Breast epithelium (tissue), 4 donors: ENCODE data around the gene NT5DC1. TPM values are rescaled to one million over a fixed set of nuclear protein-coding genes. Genes with fewer than 3 reads are reported as not detected.

Experiments used
- DNase-seq, 2 donors: peaks; one replicate each; pipeline ENCODE4 v3.0.0-alpha.2; 2019; ENCODE audit warnings: low spot score in 2 of 2
- H3K27ac ChIP-seq, 2 donors: fragments of 200-600 bp; sonication (generic) in 1 of 2; one replicate each; pipeline ENCODE4 v1.5.1; 2016 to 2019; ENCODE audit warnings: mild to moderate bottlenecking in 1 of 2
- H3K27me3 ChIP-seq, 2 donors: fragments of 200-600 bp; sonication (generic) in 1 of 2; one replicate each; pipeline versions ENCODE4 v1.5.1 to v1.6.0; 2017 to 2019; ENCODE audit warnings: control low read depth in 1 of 2, mild to moderate bottlenecking in 1 of 2
- H3K36me3 ChIP-seq: fragments of 200-600 bp; one replicate; pipeline ENCODE4 v1.5.1; 2019
- H3K4me1 ChIP-seq, 2 donors: fragments of 200-600 bp; sonication (generic); one replicate each; pipeline ENCODE4 v1.5.1; 2016 to 2019; ENCODE audit warnings: control low read depth in 1 of 2
- H3K4me3 ChIP-seq, 3 donors: fragments of 200-600 bp; sonication (generic); 1 replicate in 2 of 3; 2 replicates in 1 of 3; pipeline ENCODE4 v1.5.1; 2016 to 2019; ENCODE audit warnings: mild to moderate bottlenecking in 3 of 3, moderate library complexity in 2 of 3
- H3K9me3 ChIP-seq, 2 donors: fragments of 200-600 bp; sonication (generic) in 1 of 2; one replicate each; pipeline ENCODE4 v1.5.1; 2016 to 2019; ENCODE audit warnings: control low read depth in 1 of 2
- CTCF ChIP-seq, 3 donors: fragments of 450-650 bp; IDR thresholded peaks; one replicate each; pipeline ENCODE4 v1.5.1; 2016 to 2017; ENCODE audit warnings: antibody characterized with exemption in 3 of 3, mild to moderate bottlenecking in 3 of 3, moderate library complexity in 3 of 3
- POLR2A ChIP-seq: fragments of 450-650 bp; IDR thresholded peaks from one replicate; pipeline ENCODE4 v1.6.1; 2016; ENCODE audit warnings: antibody characterized with exemption, mild to moderate bottlenecking, moderate library complexity
- POLR2AphosphoS5 ChIP-seq, 3 donors: sonication (generic); formaldehyde crosslinking; IDR thresholded peaks; one replicate each; pipeline ENCODE4 v1.6.1; 2017; ENCODE audit warnings: antibody characterized with exemption in 3 of 3
- intact Hi-C: fragments of 100-400 bp; cut with DNase I; formaldehyde crosslinking; loops from one replicate; pipeline ENCODE4 v1.15.1; 2023; ENCODE audit warnings: low total_unique reads
- total RNA-seq, 3 donors: library from RNA; depleted of rRNA; stranded (reverse); fragments of >200 nt; gene quantifications; one replicate each; pipeline ENCODE4 v1.1.0, GENCODE V29; 2016

The NT5DC1 gene
- total RNA-seq, 3 donors from 2014 or later = 11.2 to 13.3 (median 11.8) TPM

- Histone ChIP-seq H3K36me3 (no peaks in the 10 kb centered on the region), H3K9me3 (no peaks in the 10 kb centered on the region), H3K27me3 (no peaks in the 10 kb centered on the region), H3K4me3 (no peak overlapping the region), H3K27ac (no peak overlapping the region), H3K4me1 (no peaks in the 10 kb centered on the region)
- intact Hi-C loops = no loop called here
- no peak for DNase-seq
- no peak for TF ChIP-seq POLR2A
- no peak for TF ChIP-seq POLR2AphosphoS5 (IDR thresholded peaks at IDR 0.05)
- TF ChIP-seq CTCF (IDR thresholded peaks at IDR 0.05) = no peak
These were observed 134.0 kb downstream of the NT5DC1 start for GRCh38 chr6:116234689-116235088.

DNA sequence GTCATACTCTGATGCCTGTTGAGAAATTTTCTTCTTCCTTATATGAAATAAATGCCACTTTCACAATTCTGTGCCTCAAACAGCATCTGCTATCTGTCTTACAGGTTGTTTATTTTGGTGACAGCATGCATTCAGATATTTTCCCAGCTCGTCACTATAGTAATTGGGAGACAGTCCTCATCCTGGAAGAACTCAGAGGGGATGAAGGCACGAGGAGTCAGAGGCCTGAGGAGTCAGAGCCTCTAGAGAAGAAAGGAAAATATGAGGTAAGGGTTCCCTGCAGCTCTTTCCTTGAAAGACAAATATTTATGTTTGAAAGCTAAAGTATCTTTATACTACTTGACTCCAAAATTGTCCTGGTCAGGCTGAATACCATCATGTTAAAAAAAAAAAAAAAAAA, 137.4 kb downstream of the NT5DC1 start:
- H3K36me3 ChIP-seq = no peaks in the 10 kb centered on the region
- intact Hi-C loops = no loop called here

GRCh38 chr6:116239256-116239655, 138.6 kb downstream of the NT5DC1 start:
- Histone ChIP-seq H3K27me3 (no peaks in the 10 kb centered on the region), H3K27ac (no peak overlapping the region), H3K4me3 (no peak overlapping the region), H3K4me1 (no peaks in the 10 kb centered on the region), H3K9me3 (no peaks in the 10 kb centered on the region), H3K36me3 (no peaks in the 10 kb centered on the region)
- intact Hi-C loops = no loop called here
- TF ChIP-seq POLR2A = no peak
- TF ChIP-seq CTCF (IDR thresholded peaks at IDR 0.05) = no peak
- TF ChIP-seq POLR2AphosphoS5 (IDR thresholded peaks at IDR 0.05) = no peak
- DNase-seq = no peak

More for the DNA sequence above, 137.4 kb downstream of the NT5DC1 start:
- TF ChIP-seq POLR2AphosphoS5 (IDR thresholded peaks at IDR 0.05) = no peak
- no peak for TF ChIP-seq CTCF (IDR thresholded peaks at IDR 0.05)
- TF ChIP-seq POLR2A = no peak
- H3K27me3 ChIP-seq = no peaks in the 10 kb centered on the region
- no peak overlapping the region for H3K27ac ChIP-seq
- no peaks in the 10 kb centered on the region for H3K4me1 ChIP-seq
- H3K9me3 ChIP-seq = no peaks in the 10 kb centered on the region
- no peak overlapping the region for H3K4me3 ChIP-seq
- no peak for DNase-seq

DNA sequence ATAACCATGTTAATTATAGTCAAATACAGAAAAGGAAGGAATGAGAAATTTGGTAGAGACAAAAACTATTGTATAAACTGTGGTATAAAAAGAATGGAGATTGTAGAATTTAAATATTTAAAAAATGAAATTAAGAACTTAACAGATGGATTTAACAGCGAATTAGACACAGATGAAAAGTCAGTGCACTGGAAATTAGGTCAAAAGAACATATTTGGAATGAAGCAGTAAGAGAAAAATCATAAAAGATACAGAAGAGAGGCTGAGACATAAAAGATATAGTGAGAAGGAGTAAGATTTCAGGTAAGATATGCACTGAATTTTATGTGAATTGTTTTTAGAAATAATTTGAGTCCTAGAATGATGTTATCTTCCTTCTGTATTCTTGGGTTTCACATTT, 139.2 kb downstream of the NT5DC1 start:
- H3K27ac ChIP-seq = no peak overlapping the region
- intact Hi-C loops = no loop called here
- TF ChIP-seq CTCF (IDR thresholded peaks at IDR 0.05) = no peak
- no peak for TF ChIP-seq POLR2A
- no peak for TF ChIP-seq POLR2AphosphoS5 (IDR thresholded peaks at IDR 0.05)

DNA sequence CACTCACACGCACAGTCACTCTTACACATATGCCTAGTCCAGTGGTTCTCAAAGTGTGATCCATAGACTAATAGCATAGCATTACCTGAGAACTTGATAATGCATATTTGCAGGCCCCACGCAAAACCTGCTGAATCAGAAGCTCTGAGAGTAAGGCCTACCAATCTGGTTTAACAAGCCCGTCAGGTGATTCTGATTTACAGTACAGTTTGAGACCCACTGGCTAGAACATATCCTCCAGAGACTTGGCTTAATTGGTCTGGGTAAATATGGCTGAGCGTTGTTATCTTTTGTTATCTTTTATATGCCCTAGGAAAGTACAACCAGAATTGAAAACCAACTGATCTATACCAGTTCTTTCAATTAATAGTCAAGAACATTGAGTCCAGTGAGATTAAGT, 143.6 kb downstream of the NT5DC1 start:
- TF ChIP-seq POLR2AphosphoS5 (IDR thresholded peaks at IDR 0.05) (no peak), POLR2A (no peak), CTCF (IDR thresholded peaks at IDR 0.05) (no peak)
- Histone ChIP-seq H3K4me1 (no peaks in the 10 kb centered on the region), H3K4me3 (no peak overlapping the region), H3K36me3 (no peaks in the 10 kb centered on the region), H3K27ac (no peak overlapping the region), H3K9me3 (no peaks in the 10 kb centered on the region), H3K27me3 (no peaks in the 10 kb centered on the region)
- intact Hi-C loops = no loop called here
- no peak for DNase-seq

More for the DNA sequence above, 139.2 kb downstream of the NT5DC1 start:
- no peak for DNase-seq
- Histone ChIP-seq H3K4me3 (no peak overlapping the region), H3K9me3 (no peaks in the 10 kb centered on the region), H3K4me1 (no peaks in the 10 kb centered on the region), H3K36me3 (no peaks in the 10 kb centered on the region), H3K27me3 (no peaks in the 10 kb centered on the region)
